Epidermal melanocyte (primary cell): ENCODE data around the gene ENTPD7.
"Not testable (repeated sequence)": the region's sequence is repeated elsewhere in the genome, so short reads cannot be mapped to it uniquely, and the experiment has no call there.

Source experiments
- DNase-seq: peaks from one replicate; pipeline ENCODE4 v3.0.0; 2011; ENCODE audit warnings: low spot score; ENCODE audit not compliant: insufficient read length

ENTPD7 gene

DNA sequence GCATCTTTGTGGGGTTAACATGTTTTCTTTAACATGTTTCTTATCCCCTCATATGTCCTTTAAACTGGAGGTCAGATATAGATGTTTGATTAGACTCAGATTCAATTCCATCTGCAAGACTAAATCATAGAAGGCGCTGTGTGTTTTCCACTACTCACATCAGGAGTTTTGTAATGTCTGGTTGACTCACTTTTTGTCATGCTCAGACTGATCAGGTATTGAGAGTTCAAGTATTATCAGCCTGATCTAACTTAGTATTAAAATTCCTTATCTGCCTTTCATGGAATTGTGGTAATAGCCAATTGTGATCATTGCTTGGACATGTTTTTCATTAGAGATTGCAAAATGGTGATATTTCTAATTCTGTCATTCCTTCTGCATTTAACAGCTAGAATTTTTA is 30.2 kb downstream of the ENTPD7 start:
- no peak for DNase-seq

DNA sequence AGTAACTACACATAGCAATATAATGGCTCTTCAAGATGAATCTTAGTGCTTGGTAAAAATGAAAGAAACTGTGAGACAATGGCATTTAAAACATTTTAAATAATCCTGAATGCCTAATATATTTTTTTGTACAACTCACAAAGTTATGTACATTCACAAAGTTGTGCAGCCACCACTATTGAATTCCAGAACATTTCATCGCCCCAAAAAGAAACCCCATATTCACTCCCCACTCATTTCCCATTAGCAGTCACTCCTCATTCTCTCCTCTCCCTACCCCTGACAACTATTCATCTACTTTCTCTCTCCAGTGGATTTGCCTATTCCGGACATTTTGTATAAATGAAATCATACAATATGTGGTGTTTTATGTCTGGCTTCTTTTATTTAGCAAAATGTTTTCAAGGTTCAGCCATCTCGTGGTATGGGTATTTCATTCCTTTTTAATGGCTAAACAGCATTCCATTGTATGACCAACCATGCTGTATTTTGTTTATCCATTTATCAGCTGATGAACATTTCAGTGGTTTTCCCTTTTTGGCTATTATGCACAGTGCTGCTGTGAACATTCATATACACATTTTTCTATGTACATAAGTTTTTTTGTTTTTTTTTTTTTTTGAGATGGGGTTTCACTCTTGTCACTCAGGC is 34.7 kb downstream of the ENTPD7 start:
- DNase-seq: no peak

DNA sequence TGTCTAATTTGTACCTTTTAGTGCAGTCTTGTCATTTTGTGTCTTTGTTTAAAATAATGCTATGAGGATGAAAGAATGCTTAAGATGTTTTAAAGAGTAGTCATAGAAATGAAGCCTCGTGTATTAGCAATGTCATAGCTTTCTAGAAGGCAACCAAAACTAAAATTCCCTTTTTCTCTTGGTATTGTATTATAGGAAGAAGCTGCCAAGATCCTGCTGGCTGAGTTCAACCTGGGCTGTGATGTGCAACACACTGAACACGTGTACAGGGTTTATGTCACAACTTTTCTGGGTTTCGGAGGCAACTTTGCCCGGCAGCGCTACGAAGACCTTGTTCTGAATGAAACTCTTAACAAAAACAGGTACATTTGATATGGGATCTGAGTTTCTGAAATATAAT is 36.5 kb downstream of the ENTPD7 start:
- no peak for DNase-seq

DNA sequence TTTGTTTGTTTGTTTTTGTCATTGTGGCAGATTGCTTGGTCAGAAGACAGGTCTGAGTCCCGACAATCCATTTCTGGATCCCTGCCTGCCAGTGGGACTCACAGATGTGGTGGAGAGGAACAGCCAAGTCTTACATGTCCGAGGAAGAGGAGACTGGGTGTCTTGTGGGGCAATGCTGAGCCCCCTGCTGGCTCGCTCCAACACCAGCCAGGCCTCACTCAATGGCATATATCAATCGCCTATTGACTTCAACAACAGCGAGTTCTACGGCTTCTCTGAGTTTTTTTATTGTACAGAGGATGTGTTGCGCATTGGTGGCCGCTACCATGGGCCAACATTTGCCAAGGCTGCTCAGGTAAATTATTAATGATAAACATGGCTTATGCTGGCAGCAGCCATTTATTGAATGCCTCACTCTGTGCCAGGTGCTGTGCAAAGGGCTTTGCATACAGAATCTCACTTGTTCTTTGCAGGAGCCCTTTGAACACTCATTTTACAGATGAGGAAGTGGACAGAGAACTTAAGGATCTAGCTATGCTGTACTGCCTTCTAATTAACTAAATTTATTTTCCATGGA is 39.3 kb downstream of the ENTPD7 start:
- no peak for DNase-seq

DNA sequence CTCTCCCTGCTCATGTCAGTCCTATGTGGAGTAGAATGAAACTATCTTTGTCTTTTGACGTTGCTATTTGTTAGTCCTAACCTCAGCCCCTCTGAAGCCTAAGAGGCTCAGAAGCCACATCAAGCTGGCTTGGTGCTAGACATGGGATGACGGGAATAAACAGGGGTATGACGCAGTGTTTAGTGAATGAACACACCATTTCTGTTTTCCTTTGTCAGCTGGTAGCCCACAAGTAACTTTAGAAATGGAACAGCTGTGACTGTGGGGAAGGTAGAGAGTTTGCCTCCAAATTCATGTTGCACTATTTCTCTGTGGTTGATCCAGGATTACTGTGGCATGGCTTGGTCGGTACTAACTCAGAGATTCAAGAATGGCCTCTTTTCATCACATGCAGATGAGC is 41.3 kb downstream of the ENTPD7 start:
- no peak for DNase-seq

DNA sequence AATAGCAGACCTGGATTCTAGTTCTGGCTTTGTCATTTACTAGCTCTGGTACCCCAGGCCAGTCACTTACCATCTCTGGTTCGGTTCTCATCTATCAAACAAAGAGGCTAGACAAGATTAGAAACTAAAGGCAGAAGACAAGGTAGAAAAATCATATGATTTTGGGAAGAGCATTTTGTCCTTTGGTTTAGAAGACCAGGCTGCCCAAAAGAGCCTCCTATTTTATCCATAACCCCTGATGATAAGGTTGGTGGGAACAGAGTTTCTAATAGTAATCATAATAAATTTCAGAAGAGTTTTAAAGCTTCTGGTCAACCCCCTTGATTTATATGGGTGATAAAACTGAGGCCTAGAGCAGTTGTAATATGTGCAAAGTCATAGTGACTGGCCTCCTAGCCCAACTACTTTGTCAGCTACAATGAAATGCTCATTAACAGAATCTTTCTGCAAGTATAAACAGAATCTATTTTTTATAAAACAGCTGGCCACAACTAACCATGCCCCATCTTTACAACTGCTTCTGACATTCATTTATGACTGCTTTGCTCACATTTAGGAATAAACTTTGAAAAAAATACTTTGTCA is 49.2 kb downstream of the ENTPD7 start:
- DNase-seq: no peak

DNA sequence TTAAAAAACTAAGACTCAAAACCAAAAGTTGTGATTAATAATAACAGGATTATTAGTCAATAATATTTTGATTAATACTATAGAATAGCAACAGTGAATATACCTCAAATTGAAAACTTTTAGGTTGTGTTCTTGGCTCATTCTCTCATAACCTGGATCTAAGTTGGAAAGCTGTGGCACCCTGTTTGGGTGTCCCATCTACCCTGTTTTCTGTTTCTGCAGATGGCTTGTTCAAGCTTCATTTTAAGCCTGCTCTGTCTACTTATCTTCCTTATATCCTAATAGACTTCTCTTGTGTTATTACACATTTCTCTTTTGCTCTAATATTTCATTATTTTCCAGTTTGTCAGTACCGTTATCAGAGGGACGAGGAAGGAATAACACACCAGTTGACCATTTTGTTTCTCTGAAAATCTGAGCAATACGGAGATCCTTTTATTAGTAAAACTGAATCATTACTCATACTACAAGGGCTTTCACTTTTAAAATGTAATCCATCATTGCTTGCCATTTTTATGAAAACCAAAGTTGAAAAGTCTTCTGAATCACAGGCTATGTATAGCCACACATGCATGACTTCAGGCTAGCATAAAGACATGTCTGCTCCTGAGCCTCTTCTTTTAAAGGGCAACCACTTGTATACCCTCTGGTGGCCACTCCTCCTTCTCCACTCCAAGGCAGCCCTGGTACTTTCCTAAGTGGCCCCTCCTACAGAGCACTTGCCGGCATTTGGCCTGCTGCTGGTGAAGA is 50.3 kb downstream of the ENTPD7 start:
- no peak for DNase-seq

DNA sequence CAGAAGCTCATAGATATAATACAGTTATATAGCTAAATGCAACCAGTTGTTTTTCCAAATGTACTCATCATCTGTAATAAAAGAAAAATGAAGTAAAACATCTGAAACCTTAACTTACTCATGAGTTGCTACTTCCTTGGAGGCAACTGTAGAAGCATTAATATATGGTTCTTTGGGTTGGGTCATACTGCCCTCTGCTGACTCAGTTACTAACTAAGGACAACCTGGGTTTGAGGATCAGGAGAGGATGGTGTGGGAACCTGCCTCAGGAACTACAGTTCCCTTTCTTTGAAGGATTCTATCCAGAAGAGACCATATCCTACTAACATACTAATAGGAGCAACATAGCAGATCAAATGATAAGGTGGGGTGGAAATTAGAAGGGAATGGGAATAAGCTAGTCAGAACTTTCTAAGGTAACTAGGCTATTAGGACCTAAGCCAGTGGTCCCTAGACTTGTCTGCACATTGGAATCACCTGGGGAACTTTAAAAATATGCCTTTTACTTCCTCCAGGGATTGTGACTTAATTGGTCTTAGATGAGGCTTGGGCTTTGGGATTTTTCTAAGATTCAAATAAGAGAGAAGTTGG is 51.9 kb downstream of the ENTPD7 start:
- no peak for DNase-seq

DNA sequence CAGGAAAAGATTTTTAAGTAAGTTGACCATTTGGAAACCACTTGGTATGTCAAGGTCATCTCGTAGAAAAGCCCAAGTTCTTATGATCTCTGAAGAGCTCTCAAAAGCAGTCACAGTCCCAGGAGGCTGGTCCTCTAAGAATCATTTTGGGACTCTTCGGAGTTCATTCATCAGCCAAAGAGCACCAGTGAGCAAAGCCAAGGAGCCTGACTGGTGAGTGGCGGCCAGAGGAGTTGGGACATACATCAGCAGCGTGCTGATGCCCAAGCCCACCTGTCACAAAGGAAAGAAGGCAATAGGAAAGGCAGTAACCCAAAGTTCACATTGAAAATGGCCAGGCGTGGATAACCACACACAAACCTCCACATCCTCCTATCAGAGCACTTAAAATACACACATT is 55.1 kb downstream of the ENTPD7 start:
- no peak for DNase-seq

DNA sequence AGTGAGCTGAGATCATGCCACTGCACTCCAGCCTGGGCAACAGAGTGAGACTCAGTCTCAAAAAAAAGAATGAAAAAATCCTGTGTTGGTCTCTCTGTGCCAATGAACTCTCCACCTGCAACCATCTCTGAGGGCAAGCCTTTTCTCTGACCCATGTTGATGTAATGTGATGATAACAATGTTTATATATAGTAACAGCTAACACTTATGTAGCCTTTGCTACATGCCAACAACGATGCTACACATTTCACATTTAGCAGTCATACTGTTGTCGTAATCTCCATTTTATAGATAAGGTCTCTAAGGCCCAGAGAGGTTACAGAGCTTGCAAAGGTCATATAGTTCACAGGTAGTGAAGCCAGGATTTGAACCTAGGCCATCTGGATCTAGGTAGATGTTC is 61.1 kb downstream of the ENTPD7 start:
- no peak for DNase-seq

DNA sequence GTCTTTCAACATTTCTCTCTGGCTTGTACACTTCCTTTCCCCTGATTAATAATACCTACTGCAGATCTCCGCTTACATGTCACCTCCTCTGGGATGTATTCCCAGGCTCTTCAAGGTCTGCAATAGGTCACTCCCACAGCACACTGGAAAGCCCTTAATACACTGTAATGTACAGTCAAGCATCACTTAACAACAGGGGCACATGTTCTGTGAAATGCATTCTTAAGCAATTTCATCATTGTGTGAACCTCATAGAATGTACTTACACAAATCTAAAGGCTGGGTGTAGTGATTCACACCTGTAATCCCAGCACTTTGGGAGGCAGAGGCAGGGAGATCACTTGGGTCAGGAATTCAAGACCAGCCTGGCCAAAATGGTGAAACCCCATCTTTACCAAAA is 70.7 kb downstream of the ENTPD7 start:
- no peak for DNase-seq

DNA sequence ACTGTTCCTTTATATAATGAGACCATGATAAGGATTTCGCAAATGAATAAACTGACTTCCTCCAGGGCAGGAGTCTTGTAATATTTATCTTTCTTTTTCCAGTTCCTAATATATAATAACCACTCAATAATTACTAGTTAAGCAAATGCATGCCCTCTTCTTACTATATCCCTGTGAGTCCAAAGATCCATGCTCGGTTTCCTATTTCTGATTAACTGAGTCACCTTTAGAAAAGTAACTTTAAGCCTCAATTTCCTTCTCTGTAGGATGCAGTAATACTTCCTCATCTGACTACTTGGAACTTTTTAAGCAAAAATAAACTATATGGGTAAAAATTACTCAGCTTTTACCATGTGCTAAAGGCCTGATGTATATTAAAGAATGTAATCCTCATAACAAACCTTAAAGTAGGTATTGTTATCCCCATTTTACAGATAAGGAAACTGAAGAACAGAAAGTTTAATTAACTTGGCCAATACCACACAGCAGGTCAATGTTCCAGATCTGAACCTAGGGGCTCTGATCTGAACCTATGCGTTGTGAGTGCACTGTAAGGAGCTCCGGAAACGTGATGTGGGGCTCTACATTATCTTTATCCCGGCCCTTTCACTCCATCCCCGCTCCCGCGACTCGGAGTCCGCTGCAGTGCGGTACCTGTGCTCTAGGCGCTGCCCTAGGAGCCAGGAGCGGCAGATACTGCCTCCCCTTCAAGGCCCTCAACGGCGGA is 72.2 kb downstream of the ENTPD7 start:
- DNase-seq: no peak

DNA sequence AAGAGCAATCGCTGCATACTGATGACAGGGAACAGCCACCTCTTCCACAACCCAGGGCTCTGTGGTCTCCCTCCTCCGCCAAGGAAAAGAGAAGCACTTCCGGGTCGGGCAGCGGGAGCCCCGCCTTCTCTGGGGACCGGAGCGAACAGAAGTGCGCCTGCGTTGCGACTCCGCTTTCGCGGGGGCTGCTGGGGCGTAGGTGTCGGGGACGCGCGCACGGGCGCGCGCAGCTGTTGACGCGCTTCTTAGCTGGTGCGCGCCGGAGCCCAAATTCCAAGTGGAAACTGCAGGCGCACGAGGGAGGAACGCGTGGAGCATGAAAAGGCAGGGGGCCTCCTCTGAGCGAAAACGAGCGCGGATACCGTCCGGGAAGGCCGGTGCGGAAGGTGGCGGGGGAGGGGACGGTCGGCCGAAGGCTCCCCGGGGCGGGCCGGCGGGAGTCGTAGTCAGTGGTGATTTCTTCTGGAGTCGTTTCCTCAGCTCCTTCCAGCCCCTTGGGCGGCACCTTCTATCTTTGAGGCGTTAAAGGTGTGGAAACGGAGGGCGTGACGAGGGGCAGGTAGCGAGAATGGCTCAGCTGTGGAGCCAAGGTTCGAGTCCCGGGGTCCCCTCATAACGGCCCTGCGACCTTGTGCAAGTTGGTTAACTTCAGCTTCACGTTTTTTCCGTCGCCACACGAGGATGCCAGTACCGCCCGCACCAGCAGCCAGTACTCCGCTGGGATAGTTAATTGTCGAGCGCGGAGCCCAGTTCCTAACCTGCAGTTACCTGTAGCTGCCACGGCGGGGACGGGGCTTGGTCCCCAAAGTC is 72.9 kb downstream of the ENTPD7 start, which contains the start of the genes COX15 and CUTC:
Gene COX15 (minus strand): TSS at position 95 of the 810 bp plus-strand sequence. CDS start 78 bp downstream, at position 17.
Gene CUTC (plus strand): TSS at position 202 of the 810 bp plus-strand sequence. CDS start 115 bp downstream, at position 317.
- DNase-seq: peak; percentile 90

DNA sequence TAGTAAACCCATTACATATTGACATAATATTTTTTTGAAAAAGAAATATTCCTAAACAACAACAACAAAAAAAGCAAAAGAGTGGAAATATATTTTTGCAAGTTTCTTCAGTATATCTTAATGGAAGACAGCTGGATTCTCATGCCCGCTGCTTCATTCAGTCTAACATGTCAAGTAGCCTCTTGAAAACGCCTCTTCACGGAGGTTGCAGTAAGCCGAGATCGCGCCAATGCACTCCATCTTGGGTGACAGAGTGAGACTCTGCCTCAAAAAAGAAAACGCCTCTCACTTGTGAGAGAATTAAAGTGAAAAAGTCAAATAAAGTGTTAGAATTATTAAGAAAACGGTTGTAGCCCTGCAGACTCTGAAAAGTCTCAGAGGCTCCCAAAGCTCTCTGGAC is 74.1 kb downstream of the ENTPD7 start:
- DNase-seq: no peak

DNA sequence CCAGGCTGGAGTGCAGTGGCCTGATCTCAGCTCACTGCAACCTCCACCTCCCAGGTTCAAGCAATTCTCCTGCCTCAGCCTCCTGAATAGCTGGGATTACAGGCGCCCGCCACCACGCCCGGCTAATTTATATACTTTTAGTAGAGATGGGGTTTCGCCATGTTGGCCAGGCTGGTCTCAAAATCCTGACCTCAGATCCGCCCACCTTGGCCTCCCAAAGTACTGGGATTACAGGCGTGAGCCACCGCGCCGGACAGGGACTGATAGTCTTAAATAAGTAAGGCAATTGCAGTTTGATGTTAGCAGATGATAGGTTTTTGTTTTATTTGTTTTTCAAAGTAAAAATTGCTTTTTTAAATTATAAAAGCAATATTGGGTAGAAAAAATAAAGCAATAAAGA is 74.8 kb downstream of the ENTPD7 start:
- not testable (repeated sequence) for DNase-seq

DNA sequence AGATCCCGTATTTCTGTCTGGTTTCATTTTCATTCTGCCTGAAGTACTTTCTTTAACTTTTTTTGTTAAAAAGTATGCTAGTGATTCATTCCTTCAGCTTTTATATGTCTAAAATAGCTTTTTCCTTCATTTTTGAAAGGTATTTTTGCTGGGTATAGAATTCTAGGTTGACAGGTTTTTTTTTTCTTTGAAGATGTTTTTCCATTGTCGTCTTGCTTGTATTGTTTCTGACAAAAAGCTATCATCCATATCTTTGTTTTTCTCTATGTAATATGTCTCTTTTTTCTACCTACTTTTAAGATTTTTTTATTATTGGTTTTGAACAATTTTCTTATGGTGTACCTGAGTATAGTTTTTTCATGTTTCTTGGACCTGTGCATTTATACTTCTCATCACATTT is 81.0 kb downstream of the ENTPD7 start:
- DNase-seq: no peak

DNA sequence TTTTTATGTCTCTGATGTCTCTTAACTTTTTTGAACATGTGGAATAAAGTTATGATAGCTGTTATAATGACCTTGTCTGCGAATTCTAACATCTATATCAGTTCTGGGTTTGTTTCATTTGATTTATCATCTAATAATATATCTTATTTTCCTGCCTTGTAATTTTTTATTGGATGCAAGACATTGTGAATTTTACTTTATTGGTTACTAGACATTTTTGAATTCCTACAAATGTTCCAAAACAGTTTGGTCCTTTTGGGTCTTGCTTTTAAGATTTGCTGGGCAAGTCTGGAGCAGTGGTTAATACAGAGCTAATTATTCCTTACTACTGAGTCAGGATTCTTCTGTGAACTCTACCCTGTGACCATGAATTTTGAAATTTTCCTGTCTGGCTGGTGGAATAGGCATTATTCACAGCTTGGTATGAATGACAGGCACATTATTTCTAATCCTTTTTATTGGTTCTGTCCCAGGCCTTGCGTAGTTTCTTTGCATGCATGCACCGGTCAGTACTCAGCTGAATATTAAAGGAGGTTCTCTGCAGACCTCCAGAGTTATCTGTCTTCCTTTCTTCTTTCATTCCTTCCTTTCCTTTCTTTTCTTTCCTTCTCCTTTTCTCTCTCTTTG is 81.7 kb downstream of the ENTPD7 start:
- DNase-seq: no peak

DNA sequence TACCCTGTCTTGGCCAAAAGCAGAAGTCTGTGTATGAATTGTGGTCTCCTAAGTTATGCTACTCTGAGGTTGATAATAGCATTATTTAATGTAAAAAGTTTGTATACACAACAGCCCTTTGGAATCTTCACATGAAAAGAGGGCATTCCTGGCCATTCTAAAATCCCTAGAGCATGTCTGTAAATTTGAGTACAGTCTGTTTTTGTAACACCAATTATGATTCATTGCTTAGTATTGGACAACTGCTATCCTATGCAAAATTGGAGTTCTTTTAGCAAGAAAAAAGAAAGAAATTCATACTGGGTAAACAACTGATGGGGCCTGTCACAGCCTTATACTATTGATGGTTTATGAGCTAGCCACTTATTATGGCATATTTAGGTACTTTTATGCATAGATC is 82.9 kb downstream of the ENTPD7 start:
- DNase-seq: no peak

DNA sequence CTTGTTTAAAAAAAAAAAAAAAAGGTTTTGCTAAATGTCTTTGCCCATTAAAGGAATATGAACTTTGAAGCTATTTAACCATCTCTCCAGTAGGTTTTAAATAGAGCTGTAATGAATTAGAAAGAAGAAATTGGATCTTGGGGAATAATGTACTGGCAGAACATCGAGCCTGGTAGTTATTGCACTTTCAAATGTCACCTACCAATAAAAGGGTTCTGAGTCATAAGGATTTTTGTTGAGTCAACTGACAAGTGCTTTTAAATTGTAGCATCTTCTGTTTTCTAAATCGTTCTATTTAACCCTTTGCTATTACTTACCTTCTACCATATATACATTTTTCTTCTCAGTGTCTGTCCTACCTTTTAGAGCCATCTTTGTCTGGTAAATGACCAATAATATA is 83.4 kb downstream of the ENTPD7 start:
- no peak for DNase-seq

DNA sequence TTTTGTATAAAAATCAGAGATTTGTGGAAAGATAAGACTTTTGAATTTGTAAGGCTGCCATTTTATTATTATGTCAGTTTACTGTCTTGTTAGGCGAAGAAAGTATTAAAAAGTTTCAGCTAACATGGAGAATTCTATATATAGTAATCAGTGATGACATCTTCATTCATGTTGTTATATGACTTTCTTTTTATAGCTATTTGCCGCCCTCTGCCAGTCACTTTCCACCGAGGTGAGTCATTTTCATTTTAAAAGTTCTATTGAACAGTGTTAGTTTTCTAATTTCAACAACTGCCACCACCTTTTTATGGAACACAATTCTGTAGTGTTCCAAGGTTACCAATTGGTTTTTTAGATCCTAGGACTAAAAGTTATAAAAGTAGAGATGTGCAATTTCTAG is 84.5 kb downstream of the ENTPD7 start:
- no peak for DNase-seq
